H1 (cell line): ENCODE data around the gene RIMS1. TPM values are rescaled to one million over a fixed set of nuclear protein-coding genes. Genes with fewer than 3 reads are reported as not detected.

Source experiments
- CTCF ChIA-PET: fragments of 300-600 bp; sonication (Branson Sonifier 250); formaldehyde crosslinking; loops from one replicate; lab custom pipeline; 2021; ENCODE audit not compliant: partially characterized antibody; lab: Charles Lee
- POLR2A ChIA-PET: fragments of 300-600 bp; sonication (Branson Sonifier 250); formaldehyde crosslinking; loops from one replicate; lab custom pipeline; 2021; ENCODE audit warnings: inconsistent platforms; ENCODE audit not compliant: partially characterized antibody; lab: Charles Lee
- DNase-seq, 2 experiments: peaks; one replicate each; pipeline versions ENCODE4 v3.0.0 to v3.0.0-alpha.2; 2010 to 2022; ENCODE audit warnings: low spot score in 2 of 2, low read depth in 1 of 2, mixed read lengths in 1 of 2
- FAIRE-seq: peaks from 2 replicates; lab custom pipeline; 2011; peaks lifted over from hg19 to GRCh38; lab: Jason Lieb, UNC
- H2AFZ ChIP-seq: 2 replicates; pipeline ENCODE4 v1.8.1; 2012; ENCODE audit warnings: low read length, inconsistent platforms
- H2AK5ac ChIP-seq: 2 replicates; pipeline ENCODE4 v1.6.1; 2013; ENCODE audit warnings: low read depth, low read length
- H2BK120ac ChIP-seq: replicated peaks from 2 replicates; pipeline ENCODE3; 2013; ENCODE audit warnings: low read depth, low read length, inconsistent platforms
- H2BK12ac ChIP-seq: 2 replicates; pipeline ENCODE4 v1.6.1; 2013; ENCODE audit warnings: low read depth, low read length
- H2BK15ac ChIP-seq: 2 replicates; pipeline ENCODE4 v1.6.1; 2013; ENCODE audit warnings: low read length
- H2BK20ac ChIP-seq: 2 replicates; pipeline ENCODE4 v1.6.1; 2013; ENCODE audit warnings: low read length
- H2BK5ac ChIP-seq: 2 replicates; pipeline ENCODE4 v1.6.1; 2013; ENCODE audit warnings: low read depth, low read length
- H3K14ac ChIP-seq: 2 replicates; pipeline ENCODE4 v1.6.1; 2013; ENCODE audit warnings: inconsistent platforms; ENCODE audit not compliant: insufficient read length
- H3K18ac ChIP-seq: 2 replicates; pipeline ENCODE4 v1.6.1; 2013; ENCODE audit warnings: low read length; ENCODE audit errors: extremely low read depth
- H3K23ac ChIP-seq: 2 replicates; pipeline ENCODE4 v1.6.1; 2013; ENCODE audit warnings: inconsistent platforms; ENCODE audit not compliant: insufficient read length
- H3K23me2 ChIP-seq: 2 replicates; pipeline ENCODE4 v1.6.1; 2013; ENCODE audit warnings: low read depth, low read length
- H3K27ac ChIP-seq: 2 replicates; pipeline ENCODE4 v1.6.1; 2011; ENCODE audit warnings: low read depth, low read length, inconsistent platforms
- H3K27me3 ChIP-seq, 4 experiments: replicated peaks in 1 of 4; 1 replicate in 1 of 4; 2 replicates in 3 of 4; pipeline versions ENCODE4 v1.6.1 to v1.8.1; 2011 to 2013; ENCODE audit warnings: low read length in 3 of 4, mild to moderate bottlenecking in 3 of 4, inconsistent platforms in 2 of 4, mixed read lengths in 2 of 4, moderate library complexity in 1 of 4; ENCODE audit not compliant: control insufficient read depth in 3 of 4, insufficient read depth in 3 of 4; ENCODE audit errors: extremely low read depth in 1 of 4
- H3K36me3 ChIP-seq, 4 experiments: 2 replicates each; pipeline versions ENCODE4 v1.6.1 to v1.8.1; 2011 to 2013; ENCODE audit warnings: mild to moderate bottlenecking in 4 of 4, low read length in 3 of 4, moderate library complexity in 2 of 4, control low read depth in 1 of 4, inconsistent platforms in 1 of 4; ENCODE audit not compliant: insufficient read depth in 4 of 4, control insufficient read depth in 2 of 4
- H3K4ac ChIP-seq: replicated peaks from 2 replicates; pipeline ENCODE3; 2013; ENCODE audit warnings: low read length, low read depth, mixed read lengths, inconsistent platforms; ENCODE audit not compliant: insufficient read length
- H3K4me1 ChIP-seq, 4 experiments: replicated peaks in 1 of 4; 1 replicate in 1 of 4; 2 replicates in 3 of 4; pipeline versions ENCODE4 v1.6.1 to v1.8.1; 2011 to 2013; ENCODE audit warnings: low read length in 3 of 4, inconsistent platforms in 2 of 4, mixed read lengths in 1 of 4; ENCODE audit not compliant: insufficient read depth in 4 of 4, control insufficient read depth in 3 of 4
- H3K4me2 ChIP-seq, 2 experiments: 2 replicates each; pipeline versions ENCODE4 v1.6.1 to v1.8.1; 2011 to 2013; ENCODE audit warnings: low read depth in 2 of 2, low read length in 2 of 2, control low read depth in 1 of 2, inconsistent platforms in 1 of 2, mild to moderate bottlenecking in 1 of 2; ENCODE audit not compliant: insufficient read depth in 1 of 2
- H3K4me3 ChIP-seq, 4 experiments: fragments of 200-600, 300-600 bp in 1 of 4; sonication (generic), shearing (Covaris generic), sonication (Bioruptor Twin) in 1 of 4; 2 replicates each; pipeline versions ENCODE4 v1.5.1 to v1.8.1; 2011 to 2016; ENCODE audit warnings: low read length in 4 of 4, low read depth in 3 of 4, control low read depth in 2 of 4, inconsistent platforms in 2 of 4, mild to moderate bottlenecking in 2 of 4, mixed read lengths in 1 of 4, moderate library complexity in 1 of 4; ENCODE audit not compliant: insufficient read depth in 2 of 4; ENCODE audit errors: extremely low read depth in 1 of 4
- H3K56ac ChIP-seq: replicated peaks from 2 replicates; pipeline ENCODE3; 2013; ENCODE audit warnings: low read depth, mild to moderate bottlenecking, mixed read lengths, low read length, inconsistent platforms; ENCODE audit not compliant: insufficient read length
- H3K79me1 ChIP-seq: 2 replicates; pipeline ENCODE4 v1.6.1; 2013; ENCODE audit warnings: low read depth, low read length, control low read depth
- H3K79me2 ChIP-seq, 2 experiments: 2 replicates each; pipeline versions ENCODE4 v1.6.1 to v1.8.1; 2012 to 2013; ENCODE audit warnings: low read length in 2 of 2, mild to moderate bottlenecking in 2 of 2, inconsistent platforms in 1 of 2; ENCODE audit not compliant: insufficient read depth in 2 of 2, control insufficient read depth in 1 of 2
- H3K9ac ChIP-seq, 4 experiments: replicated peaks in 1 of 4; 1 replicate in 1 of 4; 2 replicates in 3 of 4; pipeline versions ENCODE4 v1.6.1 to v1.8.1; 2011 to 2013; ENCODE audit warnings: low read depth in 3 of 4, low read length in 3 of 4, control low read depth in 2 of 4, mild to moderate bottlenecking in 2 of 4, moderate library complexity in 2 of 4, inconsistent platforms in 1 of 4; ENCODE audit errors: extremely low read depth in 1 of 4
- H3K9me3 ChIP-seq, 2 experiments: 2 replicates each; pipeline versions ENCODE4 v1.6.1 to v1.8.1; 2012 to 2013; ENCODE audit warnings: mild to moderate bottlenecking in 2 of 2, moderate library complexity in 2 of 2, control low read depth in 1 of 2, inconsistent platforms in 1 of 2, low read depth in 1 of 2, low read length in 1 of 2, mixed read lengths in 1 of 2; ENCODE audit not compliant: insufficient read depth in 2 of 2
- H4K20me1 ChIP-seq, 2 experiments: replicated peaks in 1 of 2; 2 replicates each; pipeline versions ENCODE3 to v1.8.1; 2011 to 2013; ENCODE audit warnings: inconsistent platforms in 2 of 2, low read length in 2 of 2, mild to moderate bottlenecking in 1 of 2; ENCODE audit not compliant: insufficient read depth in 2 of 2, control insufficient read depth in 1 of 2
- H4K5ac ChIP-seq: 2 replicates; pipeline ENCODE4 v1.6.1; 2013; ENCODE audit warnings: low read length, low read depth, mixed read lengths, inconsistent platforms; ENCODE audit not compliant: insufficient read length
- H4K8ac ChIP-seq: 2 replicates; pipeline ENCODE4 v1.8.0; 2013; ENCODE audit warnings: mild to moderate bottlenecking, moderate library complexity, low read length, inconsistent platforms; ENCODE audit not compliant: insufficient read depth; ENCODE audit errors: extremely low read depth
- H4K91ac ChIP-seq: replicated peaks from 2 replicates; pipeline ENCODE3; 2013; ENCODE audit warnings: low read length, mixed read lengths, inconsistent platforms; ENCODE audit not compliant: insufficient read length
- HDAC2 ChIP-seq, 2 experiments: fragments of 300-600 bp in 1 of 2; sonication (generic) in 1 of 2; IDR thresholded peaks; 2 replicates each; pipeline ENCODE4 v1.6.1; 2011 to 2012; ENCODE audit warnings: low read depth in 2 of 2, low read length in 2 of 2, mild to moderate bottlenecking in 2 of 2, moderate library complexity in 2 of 2, borderline replicate concordance in 1 of 2, inconsistent platforms in 1 of 2
- WGBS, 2 experiments: shearing (Covaris generic) in 1 of 2; methylation state at CpG; one replicate each; pipeline versions ENCODE4 v1.1.6 to v1.1.7; 2013 to 2015; ENCODE audit warnings: low lambda C conversion rate in 2 of 2, mixed read lengths in 2 of 2, inconsistent platforms in 1 of 2, low coverage in 1 of 2, missing lambda C conversion rate in 1 of 2; ENCODE audit not compliant: insufficient replicate concordance in 2 of 2, insufficient coverage in 1 of 2, insufficient read length in 1 of 2; ENCODE audit errors: extremely low coverage in 1 of 2, missing lambda C conversion rate in 1 of 2; 5-methylcytosine and 5-hydroxymethylcytosine counted together
- polyA plus RNA-seq, 7 experiments: library from polyadenylated mRNA; depleted of rRNA in 3 of 7; stranded (reverse) in 5 of 7; unstranded in 2 of 7; fragments of >200 nt in 5 of 7; fragments of 200-250 nt in 2 of 7; gene quantifications; 1 replicate in 5 of 7; 2 replicates in 1 of 7; 4 replicates in 1 of 7; pipeline versions ENCODE4 v1.2.1 to v1.2.3, GENCODE V29; 2011 to 2013; ENCODE audit warnings: missing spikeins in 2 of 7, mixed read lengths in 2 of 7
- total RNA-seq: library from RNA; stranded (reverse); fragmentation: NEBNext Ultra II Directional; extraction: Animal tissue kit (Norgen Biotek cat#: 25700); gene quantifications from 2 replicates; pipeline ENCODE4 v1.2.1, GENCODE V29; 2021

Gene RIMS1
- total and polyA plus RNA-seq, 2 of the 8 experiments (the other 6 are each of a cell fraction or from before 2014, with no cell fraction given) = 0.63 to 2.3 TPM

- Histone ChIP-seq H2AK5ac (no peak overlapping the region), H3K23me2 (no peaks in the 10 kb centered on the region), H3K79me2 (no peaks in the 10 kb centered on the region), H3K4me2 (no peak overlapping the region), H3K23ac (no peak overlapping the region), H2BK5ac (no peak overlapping the region), H2AFZ (no peak overlapping the region), H3K9ac (no peak overlapping the region), H4K20me1 (no peaks in the 10 kb centered on the region), H3K18ac (no peak overlapping the region), H3K14ac (no peak overlapping the region), H2BK20ac (no peak overlapping the region), H3K9me3 (no peaks in the 10 kb centered on the region), H4K5ac (no peak overlapping the region), H3K4ac (no peak overlapping the region), H3K36me3 (no peaks in the 10 kb centered on the region), H4K91ac (no peak overlapping the region), H3K79me1 (no peaks in the 10 kb centered on the region), H3K27me3 (no peaks in the 10 kb centered on the region), H3K27ac (no peak overlapping the region), H3K4me3 (no peak overlapping the region), H2BK15ac (no peak overlapping the region), H3K56ac (no peak overlapping the region), H4K8ac (no peak overlapping the region), H3K4me1 (peaks cover 0 to 4% (median 0%) of the 10 kb centered on the region in 4 experiments; a peak in 2 of 7 replicates), H2BK120ac (no peak overlapping the region), H2BK12ac (no peak overlapping the region)
- ChIA-PET POLR2A (no interaction called here), CTCF (no interaction called here)
- TF ChIP-seq HDAC2 (IDR thresholded peaks at IDR 0.05; ENCODE audit: borderline replicate concordance in 1 of 2, low read depth in 2 of 2, low read length in 2 of 2) = no peak
- no peak for DNase-seq
- WGBS, 2 experiments = 84% methylated on average over 3 of the region's 3 CpGs; no CpG with 5 or more reads in 1 of the 2 experiments
- no peak for FAIRE-seq
Measured at GRCh38 chr6:72250664-72251063, 364.3 kb downstream of the RIMS1 start.
